Stimulated activated memory B cell treated with anti-CD40 and anti-IgM and Interleukin-4, amounts not matched to agents 10 μg/mL and 1 μg/mL and 100 μg/mL, for 72 hours (primary cell): ENCODE data around the gene EBF3.
"Not testable (repeated sequence)": the region's sequence is repeated elsewhere in the genome, so short reads cannot be mapped to it uniquely, and the experiment has no call there.

Experiments
- ATAC-seq: fragments of 150-1000 bp; cut with Tn5 transposase; 2 replicates; pipeline ENCODE4 v1.10.0; 2021
- H3K27ac Mint-ChIP-seq: one replicate; pipeline ENCODE4 v1.8.0; 2022; ENCODE audit warnings: mild to moderate bottlenecking, mixed read lengths
- H3K27me3 Mint-ChIP-seq: one replicate; pipeline ENCODE4 v1.8.0; 2022; ENCODE audit warnings: mixed read lengths
- H3K36me3 Mint-ChIP-seq: one replicate; pipeline ENCODE4 v1.8.0; 2022; ENCODE audit warnings: mixed read lengths
- H3K4me1 Mint-ChIP-seq: one replicate; pipeline ENCODE4 v1.8.0; 2022; ENCODE audit warnings: mixed read lengths
- H3K4me3 Mint-ChIP-seq: one replicate; pipeline ENCODE4 v1.8.0; 2022; ENCODE audit warnings: mild to moderate bottlenecking, moderate library complexity, mixed read lengths
- H3K9me3 Mint-ChIP-seq: one replicate; pipeline ENCODE4 v1.8.0; 2022; ENCODE audit warnings: mixed read lengths

Gene EBF3

GRCh38 chr10:129934196-129934925, 29.7 kb downstream of the EBF3 start:
- no peaks in the 10 kb centered on the region for H3K4me1 Mint-ChIP-seq
- H3K36me3 Mint-ChIP-seq = no peaks in the 10 kb centered on the region
- H3K27me3 Mint-ChIP-seq = peaks cover 21% of the 10 kb centered on the region
- H3K9me3 Mint-ChIP-seq = no peaks in the 10 kb centered on the region
- no peak overlapping the region for H3K4me3 Mint-ChIP-seq
- no peak overlapping the region for H3K27ac Mint-ChIP-seq
- ATAC-seq = no peak

GRCh38 chr10:129933456-129934092, 30.5 kb downstream of the EBF3 start:
- no peak for ATAC-seq
- H3K9me3 Mint-ChIP-seq = no peaks in the 10 kb centered on the region
- no peak overlapping the region for H3K27ac Mint-ChIP-seq
- H3K4me1 Mint-ChIP-seq = no peaks in the 10 kb centered on the region
- H3K4me3 Mint-ChIP-seq = no peak overlapping the region
- no peaks in the 10 kb centered on the region for H3K36me3 Mint-ChIP-seq
- H3K27me3 Mint-ChIP-seq = peaks cover 17% of the 10 kb centered on the region

- Mint-ChIP-seq H3K27me3 (peaks cover 17% of the 10 kb centered on the region), H3K36me3 (no peaks in the 10 kb centered on the region), H3K9me3 (no peaks in the 10 kb centered on the region), H3K4me1 (no peaks in the 10 kb centered on the region), H3K27ac (no peak overlapping the region), H3K4me3 (no peak overlapping the region)
- ATAC-seq = no peak
Measured at GRCh38 chr10:129932751-129933433, 31.2 kb downstream of the EBF3 start.

DNA sequence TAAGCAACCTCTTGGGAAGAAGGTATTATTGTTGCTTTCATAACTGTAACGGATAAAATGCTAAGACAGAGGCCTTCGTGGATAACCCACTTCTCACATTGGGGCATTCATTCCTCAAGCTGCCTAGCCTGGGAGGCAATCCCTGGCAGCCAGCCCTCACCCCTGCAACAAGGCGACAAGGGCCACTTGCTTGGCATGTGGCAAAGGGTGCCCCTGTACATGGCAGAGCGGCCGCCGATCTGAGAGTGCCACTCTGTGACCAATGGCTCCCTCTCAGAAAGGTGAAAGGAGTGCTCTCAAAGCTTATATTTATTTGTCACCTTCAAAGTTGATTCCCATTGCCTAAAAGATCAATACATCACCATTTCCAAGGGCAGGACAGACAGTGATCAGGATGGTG, 31.9 kb downstream of the EBF3 start:
- no peaks in the 10 kb centered on the region for H3K4me1 Mint-ChIP-seq
- no peaks in the 10 kb centered on the region for H3K36me3 Mint-ChIP-seq
- H3K27me3 Mint-ChIP-seq = peaks cover 17% of the 10 kb centered on the region
- ATAC-seq = no peak
- no peaks in the 10 kb centered on the region for H3K9me3 Mint-ChIP-seq
- H3K27ac Mint-ChIP-seq = no peak overlapping the region
- H3K4me3 Mint-ChIP-seq = no peak overlapping the region

DNA sequence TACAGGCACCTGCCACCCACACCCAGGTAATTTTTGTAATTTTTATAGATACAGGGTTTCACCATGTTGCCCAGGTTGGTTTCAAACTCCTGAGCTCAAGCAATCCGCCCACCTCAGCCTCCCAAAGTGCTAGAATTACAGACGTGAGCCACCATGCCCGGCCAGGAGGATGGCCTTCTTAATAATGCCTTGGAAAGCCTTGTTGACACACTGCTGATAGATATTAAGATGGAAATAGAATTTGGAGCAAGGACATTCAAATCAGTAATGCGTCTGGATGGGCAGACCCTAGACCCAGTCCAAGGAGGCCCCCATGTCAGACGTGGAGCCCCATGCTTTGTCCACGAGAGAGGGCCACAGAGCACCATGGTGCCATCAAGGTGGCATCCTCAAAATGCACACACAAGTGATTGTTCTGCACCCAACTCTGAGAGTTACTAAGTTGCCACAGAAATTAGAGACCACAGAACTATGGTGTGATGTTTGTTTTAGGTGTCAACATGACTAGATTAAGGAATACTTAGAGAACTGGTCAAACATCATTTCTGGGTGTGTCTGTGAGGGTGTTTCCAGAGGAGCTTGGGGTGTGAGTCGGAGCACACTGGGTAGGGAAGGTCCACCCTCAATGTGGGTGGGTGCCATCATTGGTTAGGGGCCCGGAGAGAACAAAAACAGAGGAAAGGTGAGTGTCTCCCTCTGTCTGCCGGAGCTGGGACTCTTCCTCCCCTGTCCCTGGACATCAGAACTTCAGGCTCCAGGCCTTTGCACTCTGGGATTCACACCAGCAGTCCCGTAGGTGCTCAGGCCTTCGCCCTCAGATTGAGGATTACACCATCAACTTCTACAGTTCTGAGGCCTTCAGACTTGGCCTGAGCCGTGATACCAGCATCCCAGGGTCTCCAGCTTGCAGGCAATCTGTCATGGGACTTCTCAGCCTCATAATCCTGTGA, 34.5 kb downstream of the EBF3 start:
- H3K9me3 Mint-ChIP-seq = no peaks in the 10 kb centered on the region
- no peak overlapping the region for H3K27ac Mint-ChIP-seq
- H3K4me3 Mint-ChIP-seq = no peak overlapping the region
- no peaks in the 10 kb centered on the region for H3K36me3 Mint-ChIP-seq
- no peak for ATAC-seq
- no peaks in the 10 kb centered on the region for H3K4me1 Mint-ChIP-seq
- peaks cover 16% of the 10 kb centered on the region for H3K27me3 Mint-ChIP-seq

- Mint-ChIP-seq H3K9me3 (no peaks in the 10 kb centered on the region), H3K4me3 (no peak overlapping the region), H3K36me3 (no peaks in the 10 kb centered on the region), H3K27me3 (peaks cover 10% of the 10 kb centered on the region), H3K4me1 (no peaks in the 10 kb centered on the region), H3K27ac (no peak overlapping the region)
- ATAC-seq = no peak
Measured at GRCh38 chr10:129927351-129928120, 36.5 kb downstream of the EBF3 start.

DNA sequence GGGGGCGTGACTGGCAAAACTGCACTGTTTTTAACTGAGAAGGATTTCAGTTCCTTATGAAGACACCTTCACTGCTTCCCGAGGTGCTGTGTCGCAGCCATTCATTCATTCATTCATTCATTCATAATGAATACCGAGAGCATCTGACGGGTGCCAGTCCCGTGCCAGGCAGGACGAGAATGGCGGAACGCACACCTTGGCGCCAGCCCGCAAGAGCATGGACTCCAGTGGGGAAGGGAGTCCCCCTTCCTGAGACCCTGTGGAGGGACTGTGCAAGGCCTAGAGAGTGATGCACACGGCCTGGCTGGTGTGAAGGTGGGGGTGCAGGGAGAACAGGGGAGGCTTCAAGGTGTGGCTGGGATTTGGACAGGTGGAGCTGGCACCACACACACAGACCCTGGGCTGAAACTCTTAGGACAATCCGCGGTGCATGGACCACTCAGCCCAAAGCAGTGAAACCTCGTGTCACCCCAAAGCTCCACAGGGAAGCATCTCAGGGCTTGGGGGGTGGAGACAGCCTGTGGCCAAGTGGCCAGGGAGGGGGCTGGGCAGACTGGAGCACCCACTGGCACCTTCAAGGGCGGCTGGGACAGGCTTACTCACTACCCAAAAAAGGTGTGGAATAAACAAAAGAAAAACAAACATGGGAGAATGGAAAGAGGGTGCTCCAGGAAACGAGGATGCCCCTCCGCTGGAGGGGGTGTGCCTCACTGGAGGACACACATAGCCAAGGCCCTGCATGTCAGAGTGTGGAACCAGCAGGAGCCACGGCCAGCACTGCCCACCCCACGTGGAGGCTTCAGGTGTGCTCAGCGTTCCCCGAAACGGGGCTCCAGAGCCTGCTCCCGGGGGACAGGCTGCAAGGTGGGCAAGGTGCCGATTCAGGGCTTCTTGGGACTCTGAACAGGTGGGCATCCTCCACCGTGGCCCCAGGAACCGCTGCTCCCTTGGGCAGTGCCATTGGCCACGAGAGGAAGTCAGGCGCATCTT, 37.7 kb downstream of the EBF3 start:
- Mint-ChIP-seq H3K4me1 (no peaks in the 10 kb centered on the region), H3K27ac (no peak overlapping the region), H3K36me3 (no peaks in the 10 kb centered on the region), H3K9me3 (no peaks in the 10 kb centered on the region), H3K27me3 (peaks cover 10% of the 10 kb centered on the region), H3K4me3 (no peak overlapping the region)
- ATAC-seq = no peak

GRCh38 chr10:129924375-129925085, 39.5 kb downstream of the EBF3 start:
- Mint-ChIP-seq H3K27me3 (no peaks in the 10 kb centered on the region), H3K27ac (no peak overlapping the region), H3K36me3 (no peaks in the 10 kb centered on the region), H3K9me3 (no peaks in the 10 kb centered on the region), H3K4me1 (no peaks in the 10 kb centered on the region), H3K4me3 (no peak overlapping the region)
- ATAC-seq = no peak

- Mint-ChIP-seq H3K27me3 (no peaks in the 10 kb centered on the region), H3K4me3 (no peak overlapping the region), H3K9me3 (no peaks in the 10 kb centered on the region), H3K4me1 (no peaks in the 10 kb centered on the region), H3K27ac (no peak overlapping the region), H3K36me3 (no peaks in the 10 kb centered on the region)
- ATAC-seq = no peak
Measured at GRCh38 chr10:129922598-129923123, 41.4 kb downstream of the EBF3 start.

- Mint-ChIP-seq H3K4me1 (no peaks in the 10 kb centered on the region), H3K27ac (no peak overlapping the region), H3K36me3 (no peaks in the 10 kb centered on the region), H3K9me3 (no peaks in the 10 kb centered on the region), H3K4me3 (no peak overlapping the region), H3K27me3 (no peaks in the 10 kb centered on the region)
- ATAC-seq = no peak
Measured at GRCh38 chr10:129921801-129922597, 42.1 kb downstream of the EBF3 start.

DNA sequence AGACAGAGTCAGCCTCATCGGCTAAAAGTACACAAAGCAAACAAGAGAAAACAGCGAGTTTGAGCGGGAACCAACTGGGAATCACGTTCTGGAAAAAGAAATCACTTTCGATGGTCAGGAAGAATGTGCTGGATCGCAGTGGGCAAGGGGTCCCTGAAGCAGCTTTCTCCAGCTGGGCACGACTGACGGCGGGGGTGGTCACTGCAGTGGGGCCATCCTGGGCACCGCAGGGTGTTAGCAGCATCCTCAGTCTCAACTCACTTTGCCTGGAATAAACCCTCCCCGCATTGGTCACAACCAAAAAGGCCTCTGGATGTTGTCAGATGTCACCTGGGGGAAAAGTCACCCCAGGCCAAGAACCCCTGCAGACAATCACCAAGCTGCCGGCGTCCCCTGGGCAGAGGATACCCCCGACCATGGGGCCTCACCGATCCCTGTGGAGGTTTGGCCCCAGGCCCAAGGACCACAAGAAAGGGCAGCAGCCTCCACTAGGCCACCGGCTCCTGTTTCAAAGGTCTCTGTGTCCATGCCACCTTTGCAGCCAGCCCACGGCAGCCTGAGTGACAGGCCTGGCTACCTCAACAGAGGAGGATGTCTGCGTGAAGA, 42.9 kb downstream of the EBF3 start:
- Mint-ChIP-seq H3K27ac (no peak overlapping the region), H3K4me3 (no peak overlapping the region), H3K27me3 (no peaks in the 10 kb centered on the region), H3K4me1 (no peaks in the 10 kb centered on the region), H3K36me3 (no peaks in the 10 kb centered on the region), H3K9me3 (no peaks in the 10 kb centered on the region)
- no peak for ATAC-seq

DNA sequence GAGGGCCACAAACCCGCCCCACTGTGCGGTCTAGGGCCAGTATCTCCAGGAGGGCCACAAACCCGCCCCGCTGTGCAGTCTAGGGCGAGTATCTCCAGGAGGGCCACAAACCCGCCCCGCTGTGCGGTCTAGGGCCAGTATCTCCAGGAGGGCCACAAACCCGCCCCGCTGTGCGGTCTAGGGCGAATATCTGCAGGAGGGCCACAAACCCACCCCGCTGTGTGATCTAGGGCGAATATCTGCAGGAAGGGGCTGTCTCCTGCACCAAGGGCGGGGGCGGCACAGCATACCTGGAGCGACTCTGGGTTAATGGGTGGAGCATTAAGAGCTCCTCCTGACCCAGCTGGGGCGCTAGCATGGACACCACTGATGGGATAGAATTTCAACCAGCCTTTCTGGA, 43.9 kb downstream of the EBF3 start:
- not testable (repeated sequence) for H3K27ac Mint-ChIP-seq, H3K4me3 Mint-ChIP-seq, H3K27me3 Mint-ChIP-seq, ATAC-seq, H3K9me3 Mint-ChIP-seq, H3K36me3 Mint-ChIP-seq, H3K4me1 Mint-ChIP-seq
